ENCODE results near the gene MYL10. TPM values are rescaled to one million over a fixed set of nuclear protein-coding genes. Genes with fewer than 3 reads are reported as not detected.

The MYL10 gene
- total RNA-seq, 2 donors from 2014 or later = not detected

GRCh38 chr7:101602484-101603241 is 26.4 kb downstream of the MYL10 start:
- H3K27me3 ChIP-seq (replicated peaks; ENCODE audit: insufficient read depth) = no peaks in the 10 kb centered on the region
- no peak overlapping the region for H3K4me3 ChIP-seq

GRCh38 chr7:101602082-101602481 is 27.0 kb downstream of the MYL10 start:
- H3K36me3 ChIP-seq = no peaks in the 10 kb centered on the region
- no peak for DNase-seq (ENCODE audit: low spot score)
- peaks cover 4 to 12% of the 10 kb centered on the region in 2 donors for H3K4me1 ChIP-seq (ENCODE audit: control insufficient read depth in 1 of 2, low read depth in 2 of 2)
- H3K4me3 ChIP-seq = no peak overlapping the region
- H3K9me3 ChIP-seq = no peaks in the 10 kb centered on the region
- ATAC-seq (ENCODE audit: insufficient number of reproducible peaks, low FRiP score, low read depth) = no peak
- no peaks in the 10 kb centered on the region for H3K27me3 ChIP-seq (replicated peaks; ENCODE audit: insufficient read depth)
- H3K27ac ChIP-seq = no peak overlapping the region
- no peak for TF ChIP-seq CTCF (IDR thresholded peaks at IDR 0.05)

More at GRCh38 chr7:101602484-101603241, 26.4 kb downstream of the MYL10 start:
- DNase-seq (ENCODE audit: low spot score) (no peak), ATAC-seq (ENCODE audit: insufficient number of reproducible peaks, low FRiP score, low read depth) (peak; percentile 59)
- Histone ChIP-seq H3K4me1 (ENCODE audit: control insufficient read depth in 1 of 2, low read depth in 2 of 2) (peaks cover 4 to 12% of the 10 kb centered on the region in 2 donors), H3K36me3 (no peaks in the 10 kb centered on the region), H3K9me3 (no peaks in the 10 kb centered on the region), H3K27ac (no peak overlapping the region)
- peak; percentile 90 for TF ChIP-seq CTCF (IDR thresholded peaks at IDR 0.05)

GRCh38 chr7:101599787-101600186 is 29.3 kb downstream of the MYL10 start:
- Histone ChIP-seq H3K9me3 (no peaks in the 10 kb centered on the region), H3K4me3 (no peak overlapping the region), H3K4me1 (ENCODE audit: control insufficient read depth in 1 of 2, low read depth in 2 of 2) (peaks cover 4 to 12% of the 10 kb centered on the region in 2 donors), H3K36me3 (no peaks in the 10 kb centered on the region), H3K27me3 (replicated peaks; ENCODE audit: insufficient read depth) (no peaks in the 10 kb centered on the region), H3K27ac (no peak overlapping the region)
- no peak for ATAC-seq (ENCODE audit: insufficient number of reproducible peaks, low FRiP score, low read depth)
- DNase-seq (ENCODE audit: low spot score) = no peak
- TF ChIP-seq CTCF (IDR thresholded peaks at IDR 0.05) = no peak

GRCh38 chr7:101598986-101599771 is 29.9 kb downstream of the MYL10 start:
- TF ChIP-seq CTCF (IDR thresholded peaks at IDR 0.05) = no peak
- DNase-seq (ENCODE audit: low spot score) = no peak
- no peak for ATAC-seq (ENCODE audit: insufficient number of reproducible peaks, low FRiP score, low read depth)
- Histone ChIP-seq H3K9me3 (no peaks in the 10 kb centered on the region), H3K36me3 (no peaks in the 10 kb centered on the region), H3K27me3 (replicated peaks; ENCODE audit: insufficient read depth) (no peaks in the 10 kb centered on the region), H3K27ac (no peak overlapping the region), H3K4me3 (no peak overlapping the region), H3K4me1 (ENCODE audit: control insufficient read depth in 1 of 2, low read depth in 2 of 2) (peaks cover 4 to 12% of the 10 kb centered on the region in 2 donors)

GRCh38 chr7:101598422-101598985 is 30.6 kb downstream of the MYL10 start:
- no peaks in the 10 kb centered on the region for H3K27me3 ChIP-seq (replicated peaks; ENCODE audit: insufficient read depth)
- H3K27ac ChIP-seq = no peak overlapping the region
- DNase-seq (ENCODE audit: low spot score) (no peak), ATAC-seq (ENCODE audit: insufficient number of reproducible peaks, low FRiP score, low read depth) (no peak)
- H3K4me3 ChIP-seq = no peak overlapping the region
- H3K9me3 ChIP-seq = no peaks in the 10 kb centered on the region
- no peaks in the 10 kb centered on the region for H3K36me3 ChIP-seq
- no peak for TF ChIP-seq CTCF (IDR thresholded peaks at IDR 0.05)
- H3K4me1 ChIP-seq (ENCODE audit: control insufficient read depth in 1 of 2, low read depth in 2 of 2) = peaks cover 4 to 12% of the 10 kb centered on the region in 2 donors
